OCI-LY3 (cell line): ENCODE data around the gene CAMK2B.
"Not testable (repeated sequence)": the region's sequence is repeated elsewhere in the genome, so short reads cannot be mapped to it uniquely, and the experiment has no call there.

Experiments used
- H2AFZ ChIP-seq: fragments of 200-600, 300-600 bp; shearing (Covaris generic); 2 replicates; pipeline ENCODE4 v1.6.0; 2014; ENCODE audit warnings: antibody characterized with exemption, low read depth, low read length
- H3K27ac ChIP-seq: fragments of 200-600, 300-600 bp; sonication (generic); 2 replicates; pipeline ENCODE4 v1.5.1; 2014; ENCODE audit warnings: mild to moderate bottlenecking, low read length, moderate library complexity, mixed read lengths
- H3K27me3 ChIP-seq: fragments of 200-600, 300-600 bp; sonication (generic); 2 replicates; pipeline ENCODE4 v1.6.1; 2014; ENCODE audit warnings: low read depth, low read length, mixed read lengths
- H3K36me3 ChIP-seq: fragments of 200-600, 300-600 bp; sonication (generic); replicated peaks from 2 replicates; pipeline ENCODE3; 2014; ENCODE audit warnings: low read depth, low read length, mixed read lengths
- H3K4me1 ChIP-seq: fragments of 300-600, 200-600 bp; sonication (generic); 2 replicates; pipeline ENCODE4 v1.6.1; 2014; ENCODE audit warnings: low read length, mixed read lengths
- H3K4me2 ChIP-seq: fragments of 200-600, 300-600 bp; sonication (generic); 2 replicates; pipeline ENCODE4 v1.6.1; 2014; ENCODE audit warnings: low read length, mixed read lengths
- H3K4me3 ChIP-seq: fragments of 300-600, 200-600 bp; sonication (generic); 2 replicates; pipeline ENCODE4 v1.5.1; 2014; ENCODE audit warnings: antibody characterized with exemption, mild to moderate bottlenecking, low read length, moderate library complexity
- H3K79me2 ChIP-seq: fragments of 300-600, 200-600 bp; shearing (Covaris generic); 2 replicates; pipeline ENCODE4 v1.6.1; 2014; ENCODE audit warnings: mild to moderate bottlenecking, low read length, mixed read lengths
- H3K9ac ChIP-seq: fragments of 300-600, 200-600 bp; shearing (Covaris generic); 2 replicates; pipeline ENCODE4 v1.6.0; 2014; ENCODE audit warnings: mild to moderate bottlenecking, low read length, moderate library complexity
- H3K9me3 ChIP-seq: fragments of 200-600, 300-600 bp; shearing (Covaris generic); 2 replicates; pipeline ENCODE4 v1.6.1; 2014; ENCODE audit warnings: low read length, mixed read lengths; ENCODE audit not compliant: insufficient read depth
- H4K20me1 ChIP-seq: fragments of 200-600, 300-600 bp; sonication (generic); 2 replicates; pipeline ENCODE4 v1.6.1; 2016; ENCODE audit warnings: low read length, mixed read lengths; ENCODE audit not compliant: insufficient read depth
- EZH2phosphoT487 ChIP-seq: fragments of 200-600 bp; shearing (Covaris generic); IDR thresholded peaks from 2 replicates; pipeline ENCODE4 v1.6.1; 2018; ENCODE audit warnings: antibody characterized with exemption, mixed run types, low read depth
- TF ChIP-seq, protein P1 (sequence below): fragments of 200-600, 300-600 bp; sonication (generic); IDR thresholded peaks from 2 replicates; pipeline ENCODE4 v1.5.1; 2014; ENCODE audit warnings: antibody characterized with exemption, low read length, low read depth

The CAMK2B gene

DNA sequence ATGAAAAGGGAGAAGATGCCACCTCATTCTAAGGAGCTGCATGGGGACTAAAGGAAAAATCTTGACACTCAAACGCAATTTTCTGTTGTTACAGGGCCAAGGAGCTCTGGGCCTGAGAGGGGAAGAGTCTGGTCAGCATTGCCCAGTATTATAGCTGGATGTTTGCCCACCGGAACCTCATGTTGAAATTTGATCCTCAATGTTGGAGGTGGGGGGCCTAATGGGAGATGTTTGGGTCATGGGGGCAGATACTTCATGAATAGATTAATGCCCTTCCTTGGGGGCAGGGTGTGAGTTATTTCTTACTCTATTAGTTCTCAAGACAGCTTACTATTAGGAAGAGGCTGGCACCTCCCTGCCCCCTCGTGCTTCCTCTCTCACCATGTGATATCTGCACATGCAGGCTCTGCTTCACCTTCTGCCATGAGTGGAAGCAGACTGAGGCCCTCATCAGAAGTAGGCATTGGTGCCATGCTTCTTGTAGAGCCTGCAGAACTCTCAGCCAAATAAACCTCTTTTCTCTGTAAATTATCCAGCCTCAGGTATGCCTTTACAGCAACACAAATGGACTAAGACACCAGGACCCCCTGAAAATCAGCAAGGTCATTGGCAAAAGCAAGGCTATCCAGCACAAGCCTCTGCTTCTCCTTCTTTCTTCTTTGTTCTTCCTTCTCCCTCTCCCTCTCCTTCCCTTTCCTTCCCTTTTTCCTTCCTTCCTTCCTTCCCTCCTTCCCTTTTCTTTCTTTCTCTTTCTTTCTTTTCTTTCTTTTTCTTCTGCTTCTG, 151.3 kb downstream of the CAMK2B start:
- Histone ChIP-seq H2AFZ (no peak overlapping the region), H3K9ac (no peak overlapping the region), H3K36me3 (no peaks in the 10 kb centered on the region), H3K27me3 (peaks cover 10% of the 10 kb centered on the region; the same call in 1 of the 2 replicates), H3K4me1 (peaks cover 14% of the 10 kb centered on the region), H3K27ac (no peak overlapping the region), H3K4me3 (no peak overlapping the region), H4K20me1 (no peaks in the 10 kb centered on the region), H3K4me2 (no peak overlapping the region), H3K9me3 (no peaks in the 10 kb centered on the region), H3K79me2 (no peaks in the 10 kb centered on the region)
- TF ChIP-seq, protein P1, sequence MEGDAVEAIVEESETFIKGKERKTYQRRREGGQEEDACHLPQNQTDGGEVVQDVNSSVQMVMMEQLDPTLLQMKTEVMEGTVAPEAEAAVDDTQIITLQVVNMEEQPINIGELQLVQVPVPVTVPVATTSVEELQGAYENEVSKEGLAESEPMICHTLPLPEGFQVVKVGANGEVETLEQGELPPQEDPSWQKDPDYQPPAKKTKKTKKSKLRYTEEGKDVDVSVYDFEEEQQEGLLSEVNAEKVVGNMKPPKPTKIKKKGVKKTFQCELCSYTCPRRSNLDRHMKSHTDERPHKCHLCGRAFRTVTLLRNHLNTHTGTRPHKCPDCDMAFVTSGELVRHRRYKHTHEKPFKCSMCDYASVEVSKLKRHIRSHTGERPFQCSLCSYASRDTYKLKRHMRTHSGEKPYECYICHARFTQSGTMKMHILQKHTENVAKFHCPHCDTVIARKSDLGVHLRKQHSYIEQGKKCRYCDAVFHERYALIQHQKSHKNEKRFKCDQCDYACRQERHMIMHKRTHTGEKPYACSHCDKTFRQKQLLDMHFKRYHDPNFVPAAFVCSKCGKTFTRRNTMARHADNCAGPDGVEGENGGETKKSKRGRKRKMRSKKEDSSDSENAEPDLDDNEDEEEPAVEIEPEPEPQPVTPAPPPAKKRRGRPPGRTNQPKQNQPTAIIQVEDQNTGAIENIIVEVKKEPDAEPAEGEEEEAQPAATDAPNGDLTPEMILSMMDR = no peak
- no peak for TF ChIP-seq EZH2phosphoT487

DNA sequence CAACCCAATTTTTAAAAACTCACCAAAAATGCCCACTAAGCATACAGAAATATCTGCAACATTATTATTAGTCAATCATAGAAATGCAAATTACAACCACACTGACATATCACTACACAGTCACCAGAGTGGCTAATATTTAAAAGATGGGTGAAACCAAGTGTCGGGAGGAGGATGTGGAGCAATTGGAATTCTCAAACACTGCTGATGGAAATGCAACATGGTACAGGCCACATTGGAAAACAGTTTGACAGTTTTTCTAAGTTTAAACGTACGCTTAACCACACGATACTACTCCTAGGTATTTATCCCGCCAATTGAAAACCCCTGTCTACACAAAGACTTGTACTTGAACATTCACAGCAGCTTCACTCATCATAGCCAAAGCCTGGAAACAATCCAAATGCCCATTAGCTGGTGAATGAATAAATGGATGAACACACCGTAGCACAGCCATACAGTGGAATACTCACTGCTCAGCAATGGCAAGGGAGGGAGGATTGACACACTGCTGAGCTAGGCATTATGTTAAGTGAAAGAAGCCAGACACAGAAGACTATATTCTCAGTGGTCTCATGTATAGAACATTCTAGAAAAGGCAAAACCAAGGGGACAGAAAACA, 152.5 kb downstream of the CAMK2B start:
- 0 out of 2 replicates have a peak overlapping the region, but pooled peaks have one; percentile 5 for H2AFZ ChIP-seq
- peaks cover 10% of the 10 kb centered on the region; the same call in 1 of the 2 replicates for H3K27me3 ChIP-seq
- no peaks in the 10 kb centered on the region for H3K36me3 ChIP-seq
- H3K79me2 ChIP-seq = no peaks in the 10 kb centered on the region
- TF ChIP-seq EZH2phosphoT487 = no peak
- TF ChIP-seq, protein P1 = no peak
- no peaks in the 10 kb centered on the region for H4K20me1 ChIP-seq
- no peak overlapping the region for H3K27ac ChIP-seq
- no peaks in the 10 kb centered on the region for H3K9me3 ChIP-seq
- peak overlapping the region; percentile 30 for H3K4me2 ChIP-seq
- H3K9ac ChIP-seq = no peak overlapping the region
- H3K4me3 ChIP-seq = 0 out of 2 replicates have a peak overlapping the region, but pooled peaks have one; percentile 2
- peaks cover 22% of the 10 kb centered on the region for H3K4me1 ChIP-seq

GRCh38 chr7:44172352-44172751, 153.0 kb downstream of the CAMK2B start:
- no peaks in the 10 kb centered on the region for H3K9me3 ChIP-seq
- H3K36me3 ChIP-seq = no peaks in the 10 kb centered on the region
- H3K4me2 ChIP-seq = peak overlapping the region; percentile 30
- H3K27me3 ChIP-seq = peaks cover 10% of the 10 kb centered on the region; the same call in 1 of the 2 replicates
- TF ChIP-seq, protein P1 = no peak
- TF ChIP-seq EZH2phosphoT487 = no peak
- peaks cover 28% of the 10 kb centered on the region for H3K4me1 ChIP-seq
- no peaks in the 10 kb centered on the region for H4K20me1 ChIP-seq
- H3K4me3 ChIP-seq = 0 out of 2 replicates have a peak overlapping the region, but pooled peaks have one; percentile 2
- H3K9ac ChIP-seq = no peak overlapping the region
- H2AFZ ChIP-seq = 0 out of 2 replicates have a peak overlapping the region, but pooled peaks have one; percentile 5
- H3K79me2 ChIP-seq = no peaks in the 10 kb centered on the region
- no peak overlapping the region for H3K27ac ChIP-seq

- Histone ChIP-seq H3K27me3 (peaks cover 10% of the 10 kb centered on the region; the same call in 1 of the 2 replicates), H3K4me1 (peaks cover 30% of the 10 kb centered on the region)
- not testable (repeated sequence) for H3K4me2 ChIP-seq, H3K27ac ChIP-seq, H3K9me3 ChIP-seq, H4K20me1 ChIP-seq, H2AFZ ChIP-seq, H3K36me3 ChIP-seq, H3K9ac ChIP-seq, H3K4me3 ChIP-seq, H3K79me2 ChIP-seq
These were observed 153.5 kb downstream of the CAMK2B start for GRCh38 chr7:44171901-44172300.
